Ecto neural progenitor cell (in vitro differentiated cells): Measurements from ENCODE around the gene LY6G5B.

Source experiments
- DNase-seq: peaks from one replicate; pipeline ENCODE4 v3.0.0-alpha.2; 2018; ENCODE audit warnings: low spot score

Gene LY6G5B

GRCh38 chr6:31663126-31663960, 6.4 kb upstream of the LY6G5B start:
- DNase-seq = no peak

GRCh38 chr6:31663961-31664789, 5.6 kb upstream of the LY6G5B start:
- peak; percentile 51 for DNase-seq

- peak; percentile 81 for DNase-seq
These were observed 4.8 kb upstream of the LY6G5B start, which contains the start of gene GPANK1 for GRCh38 chr6:31664790-31665500. GPANK1 (minus strand) TSS chr6:31664997; CDS start chr6:31664478, 519 bp downstream.

- DNase-seq = peak; percentile 98
These were observed 4.1 kb upstream of the LY6G5B start, which contains the start of gene CSNK2B for GRCh38 chr6:31665501-31666336. CSNK2B (plus strand) TSS chr6:31666080; CDS start chr6:31666832, 752 bp downstream.

- no peak for DNase-seq
These were observed 3.3 kb upstream of the LY6G5B start for GRCh38 chr6:31666337-31666965.

GRCh38 chr6:31676322-31676903, 6.6 kb downstream of the LY6G5B start:
- DNase-seq = no peak

- no peak for DNase-seq
These were observed 7.1 kb downstream of the LY6G5B start for GRCh38 chr6:31676904-31677303.

- DNase-seq = no peak
These were observed 8.2 kb downstream of the LY6G5B start for GRCh38 chr6:31677955-31678354.

- DNase-seq = peak; percentile 83
These were observed 10.7 kb downstream of the LY6G5B start, which contains the start of gene LY6G5C for GRCh38 chr6:31680226-31681134. LY6G5C (minus strand) TSS chr6:31681067; CDS start chr6:31680373, 694 bp downstream.

- DNase-seq = peak; percentile 61
These were observed 11.4 kb downstream of the LY6G5B start for GRCh38 chr6:31681135-31681671.

- DNase-seq = no peak
These were observed 13.8 kb downstream of the LY6G5B start for GRCh38 chr6:31683591-31683990.

GRCh38 chr6:31686483-31686882, 16.7 kb downstream of the LY6G5B start:
- DNase-seq = no peak

- DNase-seq = no peak
These were observed 17.5 kb downstream of the LY6G5B start for GRCh38 chr6:31687321-31687720.

- DNase-seq = no peak
These were observed 18.3 kb downstream of the LY6G5B start for GRCh38 chr6:31687860-31688693.

GRCh38 chr6:31689249-31690110, 19.7 kb downstream of the LY6G5B start:
- DNase-seq = no peak

GRCh38 chr6:31690231-31691077, 20.7 kb downstream of the LY6G5B start:
- DNase-seq = no peak
